ENCODE data around the gene TEX13D.
"Not testable (repeated sequence)": the region's sequence is repeated elsewhere in the genome, so short reads cannot be mapped to it uniquely, and the experiment has no call there.

The TEX13D gene

DNA sequence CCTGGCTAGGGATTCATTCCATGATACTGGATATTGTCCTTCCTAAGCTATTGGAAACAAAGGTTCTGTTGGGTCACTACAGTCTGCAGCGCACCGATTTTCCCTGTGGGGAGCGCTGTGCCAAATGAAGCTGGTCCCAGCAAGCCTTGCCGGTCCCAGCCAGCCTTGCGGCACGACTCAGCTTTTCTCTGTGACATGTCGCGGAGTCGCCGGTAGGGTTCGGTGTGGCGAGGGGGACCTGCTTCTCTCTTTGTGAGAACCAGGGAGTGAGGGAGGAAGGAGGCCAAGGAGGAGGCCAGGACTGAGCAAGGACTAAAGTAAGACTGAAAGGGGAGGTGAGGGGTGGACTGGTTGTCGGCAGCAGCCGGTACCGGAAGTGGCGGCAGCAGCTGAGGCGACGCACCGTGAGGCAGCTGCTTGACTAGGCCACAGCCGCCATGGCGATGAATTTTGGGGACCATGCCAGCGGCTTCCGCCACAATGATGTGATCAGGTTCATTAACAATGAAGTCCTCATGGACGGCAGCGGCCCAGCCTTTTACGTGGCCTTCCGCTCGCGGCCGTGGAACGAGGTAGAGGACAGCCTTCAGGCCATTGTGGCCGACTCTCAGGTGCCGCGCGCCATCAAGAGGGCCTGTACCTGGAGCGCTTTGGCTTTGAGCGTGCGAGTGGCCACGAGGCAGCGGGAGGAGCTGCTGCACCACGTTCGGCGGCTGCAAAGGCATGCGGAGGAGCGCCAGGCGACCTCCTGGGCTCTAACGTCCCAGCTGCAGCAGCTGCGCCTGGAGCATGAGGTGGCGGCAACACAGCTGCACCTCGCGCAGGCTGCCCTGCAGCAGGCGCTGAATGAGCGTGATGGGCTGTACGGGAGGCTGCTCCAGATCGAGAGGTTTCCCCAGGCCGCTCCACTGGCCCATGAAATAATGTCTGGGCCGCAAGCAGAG is at the start of gene TEX13D:
Gene TEX13D (plus strand): TSS at position 180 of the 944 bp plus-strand sequence. CDS start 258 bp downstream, at position 438.
- no peak within 1 kb of the TSS for H3K4me3 ChIP-seq (ENCODE audit: low read length)
- TF ChIP-seq, protein P1, sequence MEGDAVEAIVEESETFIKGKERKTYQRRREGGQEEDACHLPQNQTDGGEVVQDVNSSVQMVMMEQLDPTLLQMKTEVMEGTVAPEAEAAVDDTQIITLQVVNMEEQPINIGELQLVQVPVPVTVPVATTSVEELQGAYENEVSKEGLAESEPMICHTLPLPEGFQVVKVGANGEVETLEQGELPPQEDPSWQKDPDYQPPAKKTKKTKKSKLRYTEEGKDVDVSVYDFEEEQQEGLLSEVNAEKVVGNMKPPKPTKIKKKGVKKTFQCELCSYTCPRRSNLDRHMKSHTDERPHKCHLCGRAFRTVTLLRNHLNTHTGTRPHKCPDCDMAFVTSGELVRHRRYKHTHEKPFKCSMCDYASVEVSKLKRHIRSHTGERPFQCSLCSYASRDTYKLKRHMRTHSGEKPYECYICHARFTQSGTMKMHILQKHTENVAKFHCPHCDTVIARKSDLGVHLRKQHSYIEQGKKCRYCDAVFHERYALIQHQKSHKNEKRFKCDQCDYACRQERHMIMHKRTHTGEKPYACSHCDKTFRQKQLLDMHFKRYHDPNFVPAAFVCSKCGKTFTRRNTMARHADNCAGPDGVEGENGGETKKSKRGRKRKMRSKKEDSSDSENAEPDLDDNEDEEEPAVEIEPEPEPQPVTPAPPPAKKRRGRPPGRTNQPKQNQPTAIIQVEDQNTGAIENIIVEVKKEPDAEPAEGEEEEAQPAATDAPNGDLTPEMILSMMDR (IDR thresholded peaks at IDR 0.05; ENCODE audit: insufficient read depth, low read depth, low read length, missing control alignments): no peak
- no peak for DNase-seq (ENCODE audit: low read depth)

DNA sequence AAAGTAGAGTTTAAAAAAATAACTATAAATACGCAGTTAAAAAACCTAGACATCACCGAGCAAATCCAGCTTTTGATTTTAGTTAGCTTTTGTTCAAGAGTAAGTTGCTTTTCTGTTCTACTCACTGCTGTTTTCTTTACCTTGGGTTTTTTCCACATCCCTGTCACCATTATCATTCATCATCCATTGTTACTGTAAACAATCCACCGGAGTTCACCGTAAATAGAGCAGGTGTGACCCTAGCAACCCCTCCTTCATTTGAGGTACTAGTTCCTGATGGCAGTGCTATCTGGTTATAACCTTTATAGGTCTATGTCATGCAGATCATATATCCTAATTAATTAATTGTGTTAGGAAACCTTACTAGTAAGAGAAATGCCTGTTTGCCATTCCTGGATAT is 43.0 kb upstream of the TEX13D start:
- H3K4me3 ChIP-seq (ENCODE audit: low read length): no peak overlapping the region
- DNase-seq (ENCODE audit: low read depth): no peak
- TF ChIP-seq, protein P1 (IDR thresholded peaks at IDR 0.05; ENCODE audit: insufficient read depth, low read depth, low read length, missing control alignments): no peak

DNA sequence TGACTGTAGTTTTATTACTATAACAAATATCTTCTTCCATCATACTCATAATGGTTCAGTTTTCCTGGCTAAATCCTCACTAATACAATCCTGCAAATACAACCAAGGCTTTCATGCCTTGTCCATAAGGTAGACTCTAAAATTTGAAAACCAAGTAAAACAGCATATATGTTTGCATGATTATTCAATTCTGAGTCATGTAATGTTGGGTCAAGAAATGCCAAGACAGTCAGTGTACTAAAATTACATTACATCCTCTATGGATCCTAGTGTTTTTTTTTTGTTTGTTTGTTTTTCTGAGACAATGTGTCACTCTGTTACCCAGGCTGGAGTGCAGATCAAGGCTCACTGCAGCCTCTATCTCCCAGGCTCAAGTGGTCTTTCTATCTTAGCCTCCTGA is 38.6 kb upstream of the TEX13D start:
- DNase-seq (ENCODE audit: low read depth): peak; percentile 4
- H3K4me3 ChIP-seq (ENCODE audit: low read length): no peak overlapping the region
- TF ChIP-seq, protein P1 (IDR thresholded peaks at IDR 0.05; ENCODE audit: insufficient read depth, low read depth, low read length, missing control alignments): no peak

DNA sequence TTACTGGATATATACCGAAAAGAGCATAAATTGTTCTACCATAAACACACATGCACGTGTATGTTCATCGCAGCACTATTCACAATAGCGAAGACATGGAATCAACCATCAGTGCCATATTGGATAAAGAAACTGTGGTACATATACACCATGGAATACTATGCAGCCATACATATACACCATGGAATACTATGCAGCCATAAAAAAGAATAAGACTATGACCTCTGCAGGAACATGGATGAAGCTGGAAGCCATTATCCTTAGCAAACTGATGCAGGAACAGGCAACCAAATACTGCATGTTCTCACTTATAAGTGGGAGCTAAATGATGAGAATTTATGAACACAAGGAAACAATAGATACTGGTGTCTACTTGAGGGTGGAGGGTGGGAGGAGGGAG is 33.1 kb upstream of the TEX13D start:
- not testable (repeated sequence) for DNase-seq (ENCODE audit: low read depth); H3K4me3 ChIP-seq (ENCODE audit: low read length)

DNA sequence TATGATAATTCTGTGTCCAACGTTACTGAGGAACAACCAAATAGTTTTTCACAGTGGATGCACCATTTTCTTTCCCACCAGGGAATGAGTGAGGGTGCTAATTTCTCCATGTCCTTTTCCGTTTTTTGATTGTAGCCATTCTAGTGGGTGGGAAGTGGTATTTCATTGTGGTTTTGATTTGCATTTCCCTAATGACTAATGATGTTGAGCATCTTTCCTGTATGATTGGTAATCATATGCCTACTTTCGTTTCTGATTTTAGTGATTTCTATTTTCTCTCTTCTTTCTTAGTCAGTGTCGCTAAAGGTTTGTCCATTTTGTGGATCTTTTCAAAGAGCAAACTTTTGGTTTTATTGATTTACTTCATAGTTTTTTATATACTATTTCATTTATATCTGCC is 32.1 kb upstream of the TEX13D start:
- TF ChIP-seq, protein P1 (IDR thresholded peaks at IDR 0.05; ENCODE audit: insufficient read depth, low read depth, low read length, missing control alignments): no peak
- no peak for DNase-seq (ENCODE audit: low read depth)
- no peak overlapping the region for H3K4me3 ChIP-seq (ENCODE audit: low read length)

DNA sequence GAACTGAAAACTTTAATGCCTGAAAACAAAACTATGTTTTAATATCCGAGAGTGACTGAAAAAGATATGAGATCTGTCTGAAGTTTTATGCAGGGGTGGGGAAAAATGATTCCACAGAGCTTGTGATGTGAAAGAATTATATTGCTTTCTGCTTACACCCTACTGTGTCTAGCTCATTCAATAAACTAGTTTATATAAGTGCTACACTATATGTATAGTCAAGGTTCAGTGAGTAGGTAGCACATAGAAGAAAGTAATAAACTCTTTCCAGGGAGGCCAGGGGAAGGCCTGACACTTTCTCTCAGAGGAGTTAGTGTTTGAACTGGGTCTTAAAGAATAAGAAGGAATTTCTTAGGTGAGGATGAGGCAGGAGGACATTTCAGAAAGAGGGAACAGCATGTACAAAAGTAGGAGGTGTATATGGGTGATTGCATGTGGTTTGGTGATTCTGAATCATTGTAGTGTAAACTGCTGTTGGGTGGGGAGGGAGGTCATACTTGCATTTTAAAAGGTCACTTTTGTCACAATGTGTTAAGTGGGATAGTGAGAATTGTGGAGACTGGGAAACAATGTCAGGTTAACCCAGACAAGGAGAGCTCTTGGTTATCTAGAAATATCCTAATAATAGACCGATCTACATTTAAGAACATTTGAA is 25.1 kb upstream of the TEX13D start:
- TF ChIP-seq, protein P1 (IDR thresholded peaks at IDR 0.05; ENCODE audit: insufficient read depth, low read depth, low read length, missing control alignments): no peak
- H3K4me3 ChIP-seq (ENCODE audit: low read length): no peak overlapping the region
- DNase-seq (ENCODE audit: low read depth): no peak

DNA sequence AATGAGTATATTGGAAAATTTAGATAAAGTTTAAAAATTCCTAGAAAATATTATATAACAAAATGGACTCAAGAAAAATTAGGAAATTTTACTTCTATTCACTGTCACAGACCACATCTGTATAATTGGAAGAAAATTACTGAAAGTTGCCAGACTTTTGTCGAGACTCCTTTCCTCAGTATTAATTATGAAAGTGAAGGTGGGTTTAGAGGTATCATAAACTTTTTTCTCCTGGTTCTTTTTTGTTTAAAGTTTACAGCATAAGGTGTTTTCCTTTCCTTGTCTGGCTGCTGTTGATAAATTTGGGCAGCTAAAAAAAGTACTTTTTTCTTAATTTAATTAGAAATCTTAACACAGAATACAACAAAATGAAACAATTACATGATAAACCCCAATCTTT is 6.7 kb upstream of the TEX13D start:
- no peak overlapping the region for H3K4me3 ChIP-seq (ENCODE audit: low read length)
- no peak for DNase-seq (ENCODE audit: low read depth)
- TF ChIP-seq, protein P1 (IDR thresholded peaks at IDR 0.05; ENCODE audit: insufficient read depth, low read depth, low read length, missing control alignments): no peak
